Retinal pigment epithelial cell (primary cell): Measurements from ENCODE around the gene KSR2.

ENCODE experiments used
- DNase-seq: peaks from one replicate; pipeline ENCODE4 v3.0.0-alpha.2; 2010; ENCODE audit warnings: low read depth
- H3K4me3 ChIP-seq: 2 replicates; pipeline ENCODE4 v1.5.1; 2011; ENCODE audit warnings: mild to moderate bottlenecking, low read length, control low read depth, moderate library complexity
- CTCF ChIP-seq: conservative IDR thresholded peaks from 2 replicates; pipeline ENCODE4 v1.5.1; 2011; ENCODE audit warnings: low read depth, low read length, control low read depth, inconsistent platforms

The KSR2 gene

GRCh38 chr12:117926391-117926899 is 42.3 kb downstream of the KSR2 start:
- DNase-seq: no peak
- no peak overlapping the region for H3K4me3 ChIP-seq
- no peak for TF ChIP-seq CTCF

GRCh38 chr12:117921929-117922777 is 46.6 kb downstream of the KSR2 start:
- no peak for TF ChIP-seq CTCF
- DNase-seq: no peak
- H3K4me3 ChIP-seq: no peak overlapping the region

GRCh38 chr12:117919479-117919878 is 49.3 kb downstream of the KSR2 start:
- TF ChIP-seq CTCF: no peak
- no peak overlapping the region for H3K4me3 ChIP-seq
- DNase-seq: no peak

DNA sequence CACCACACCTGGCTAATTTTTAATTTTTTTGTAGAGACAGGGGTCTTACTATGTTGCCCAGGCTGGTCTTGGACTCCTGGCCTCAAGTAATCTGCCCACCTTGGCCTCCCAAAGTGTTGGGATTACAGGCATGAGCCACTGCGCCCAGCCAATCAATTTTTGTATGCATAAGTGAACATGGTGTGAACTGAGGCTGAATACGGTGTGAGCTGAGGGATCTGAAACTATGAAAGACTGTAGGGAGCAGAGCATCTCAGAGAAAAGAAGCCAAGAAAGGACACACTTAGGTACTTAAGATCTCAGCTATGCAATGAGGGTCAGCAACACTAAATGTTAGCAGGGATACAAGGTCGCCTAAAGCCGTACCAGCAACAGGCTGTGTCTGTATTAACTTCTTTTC is 54.1 kb downstream of the KSR2 start:
- no peak for DNase-seq
- no peak overlapping the region for H3K4me3 ChIP-seq
- no peak for TF ChIP-seq CTCF

DNA sequence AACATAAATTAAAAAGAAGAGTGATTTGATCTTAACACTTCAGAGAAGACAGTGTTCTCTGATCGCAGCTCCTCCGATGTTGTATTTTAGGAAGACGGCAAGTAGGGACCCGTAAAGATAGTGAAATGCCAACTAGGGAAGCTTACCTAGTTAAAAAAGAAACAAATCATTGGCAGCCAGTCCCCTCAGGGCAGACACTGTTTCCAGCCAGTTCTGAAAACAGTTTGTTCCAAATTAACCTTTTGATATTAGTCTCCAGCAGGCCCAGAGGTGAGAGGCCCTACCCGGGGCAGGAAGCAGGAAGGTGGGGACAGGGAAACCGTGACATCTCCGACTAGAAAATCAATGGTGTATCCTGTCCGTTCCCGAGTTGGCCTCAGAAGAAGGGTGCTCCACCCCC is 56.0 kb downstream of the KSR2 start:
- no peak for DNase-seq
- no peak for TF ChIP-seq CTCF

DNA sequence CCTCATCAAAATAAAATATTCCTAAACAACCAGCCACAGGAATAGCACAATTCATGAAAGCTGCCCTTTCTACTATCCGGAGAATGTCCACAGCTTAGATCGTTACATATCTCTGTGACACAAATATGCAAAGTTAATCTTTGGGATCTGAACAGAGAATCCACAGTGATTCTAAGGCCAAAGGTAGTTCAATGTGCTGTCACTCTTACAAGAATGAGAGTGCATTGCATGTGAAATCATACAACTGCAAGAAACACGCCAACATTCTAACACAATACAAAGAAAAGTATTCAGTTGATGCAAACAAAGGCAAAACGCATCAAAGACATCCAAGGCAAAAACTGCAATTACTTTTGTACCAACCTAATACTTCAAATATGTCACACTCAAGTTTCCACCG is 60.4 kb downstream of the KSR2 start:
- no peak overlapping the region for H3K4me3 ChIP-seq
- no peak for TF ChIP-seq CTCF
- DNase-seq: no peak

More for the DNA sequence above, 56.0 kb downstream of the KSR2 start:
- H3K4me3 ChIP-seq: no peak overlapping the region

DNA sequence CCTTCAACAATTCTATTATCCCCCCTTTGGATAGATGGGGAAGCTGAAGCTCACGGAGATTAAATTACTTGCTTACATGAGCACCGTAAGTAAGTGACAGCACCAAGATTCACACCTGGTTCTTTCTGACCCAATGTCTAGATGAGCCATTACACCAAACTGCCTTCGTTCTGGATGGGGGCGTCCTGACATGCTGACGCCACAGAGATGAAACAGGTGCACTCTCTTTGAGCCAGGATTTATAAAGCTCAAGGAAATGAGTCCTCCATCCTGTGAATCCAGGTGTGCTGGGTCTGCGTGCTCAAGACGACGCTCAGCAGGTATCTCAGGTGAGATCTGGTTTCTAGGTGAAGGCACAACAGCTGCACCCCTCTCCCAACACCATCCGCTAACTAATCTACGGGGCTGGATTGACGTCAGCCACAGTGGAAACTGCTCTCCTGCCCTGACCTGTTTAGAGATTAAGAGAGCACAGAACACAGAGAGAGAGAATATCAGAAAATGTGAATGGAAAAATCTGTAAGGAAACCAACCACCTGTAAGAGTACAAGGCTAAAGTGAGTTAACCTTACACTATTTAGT is 61.6 kb downstream of the KSR2 start:
- no peak overlapping the region for H3K4me3 ChIP-seq
- TF ChIP-seq CTCF: no peak
- DNase-seq: no peak
